Mesenchymal stem cell (in vitro differentiated cells and primary cell): Measurements from ENCODE around the gene POLRMT.
"Not testable (repeated sequence)": the region's sequence is repeated elsewhere in the genome, so short reads cannot be mapped to it uniquely, and the experiment has no call there.

ENCODE experiments used
- DNase-seq: peaks from one replicate; pipeline ENCODE4 v3.0.0-alpha.2; 2013
- H2AFZ ChIP-seq: one replicate; pipeline ENCODE4 v1.6.1; 2013; ENCODE audit warnings: low read depth, mild to moderate bottlenecking, control low read depth, inconsistent platforms, low read length, moderate library complexity
- H2AK5ac ChIP-seq: 2 replicates; pipeline ENCODE4 v1.6.1; 2013; ENCODE audit warnings: low read length, moderate library complexity, mild to moderate bottlenecking, inconsistent platforms; ENCODE audit not compliant: severe bottlenecking
- H2BK120ac ChIP-seq: one replicate; pipeline ENCODE4 v1.6.1; 2013; ENCODE audit warnings: low read depth, mild to moderate bottlenecking, inconsistent platforms, low read length, moderate library complexity
- H2BK12ac ChIP-seq, 2 experiments: one replicate each; pipeline ENCODE4 v1.6.1; 2013; ENCODE audit warnings: inconsistent platforms in 2 of 2, low read length in 2 of 2, mild to moderate bottlenecking in 2 of 2, moderate library complexity in 2 of 2, control low read depth in 1 of 2
- H2BK15ac ChIP-seq: one replicate; pipeline ENCODE4 v1.6.1; 2013; ENCODE audit warnings: mild to moderate bottlenecking, low read depth, inconsistent platforms; ENCODE audit not compliant: poor library complexity, severe bottlenecking
- H2BK5ac ChIP-seq: 2 replicates; pipeline ENCODE4 v1.6.1; 2013; ENCODE audit warnings: low read depth, mild to moderate bottlenecking, low read length, control low read depth, inconsistent platforms; ENCODE audit not compliant: poor library complexity, severe bottlenecking
- H3K14ac ChIP-seq, 2 experiments: one replicate each; pipeline ENCODE4 v1.6.1; 2013; ENCODE audit warnings: inconsistent platforms in 2 of 2, low read length in 2 of 2, control low read depth in 1 of 2, mild to moderate bottlenecking in 1 of 2, moderate library complexity in 1 of 2
- H3K18ac ChIP-seq, 2 experiments: one replicate each; pipeline ENCODE4 v1.6.1; 2013; ENCODE audit warnings: inconsistent platforms in 2 of 2, low read length in 2 of 2, control low read depth in 1 of 2, low read depth in 1 of 2, mild to moderate bottlenecking in 1 of 2
- H3K23ac ChIP-seq, 2 experiments: one replicate each; pipeline ENCODE4 v1.6.1; 2013; ENCODE audit warnings: inconsistent platforms in 2 of 2, low read length in 2 of 2, mild to moderate bottlenecking in 2 of 2, moderate library complexity in 2 of 2, control low read depth in 1 of 2
- H3K27ac ChIP-seq: 2 replicates; pipeline ENCODE4 v1.5.1; 2013; ENCODE audit warnings: mild to moderate bottlenecking, moderate library complexity, low read length, control low read depth, inconsistent platforms; ENCODE audit not compliant: poor library complexity, severe bottlenecking
- H3K27me3 ChIP-seq, 2 experiments: 2 replicates each; pipeline versions ENCODE4 v1.6.1 to v1.7.0; 2013; ENCODE audit warnings: low read length in 2 of 2, mild to moderate bottlenecking in 2 of 2, moderate library complexity in 2 of 2, control low read depth in 1 of 2, inconsistent platforms in 1 of 2; ENCODE audit not compliant: control insufficient read depth in 1 of 2, insufficient read depth in 1 of 2
- H3K36me3 ChIP-seq, 2 experiments: 2 replicates each; pipeline versions ENCODE4 v1.6.1 to v1.7.0; 2013; ENCODE audit warnings: low read length in 2 of 2, control low read depth in 1 of 2, inconsistent platforms in 1 of 2, low read depth in 1 of 2, mild to moderate bottlenecking in 1 of 2; ENCODE audit not compliant: insufficient read depth in 2 of 2, control insufficient read depth in 1 of 2
- H3K4ac ChIP-seq, 2 experiments: one replicate each; pipeline ENCODE4 v1.6.1; 2013; ENCODE audit warnings: inconsistent platforms in 2 of 2, low read length in 2 of 2, mild to moderate bottlenecking in 2 of 2, moderate library complexity in 2 of 2, control low read depth in 1 of 2, low read depth in 1 of 2
- H3K4me1 ChIP-seq: 2 replicates; pipeline ENCODE4 v1.6.1; 2013; ENCODE audit warnings: low read depth, low read length, control low read depth; ENCODE audit not compliant: control insufficient read depth, insufficient read depth
- H3K4me2 ChIP-seq: 2 replicates; pipeline ENCODE4 v1.6.1; 2013; ENCODE audit warnings: low read length, mild to moderate bottlenecking, inconsistent platforms; ENCODE audit not compliant: poor library complexity, severe bottlenecking
- H3K4me3 ChIP-seq, 2 experiments: 2 replicates each; pipeline versions ENCODE4 v1.5.1 to v1.7.0; 2013; ENCODE audit warnings: low read length in 2 of 2, mild to moderate bottlenecking in 2 of 2, control low read depth in 1 of 2, low read depth in 1 of 2; ENCODE audit not compliant: insufficient read depth in 1 of 2
- H3K79me1 ChIP-seq: replicated peaks from 2 replicates; pipeline ENCODE4 v1.6.1; 2013; ENCODE audit warnings: mild to moderate bottlenecking, control low read depth, low read length, inconsistent platforms; ENCODE audit not compliant: poor library complexity, severe bottlenecking
- H3K9ac ChIP-seq: 2 replicates; pipeline ENCODE4 v1.7.0; 2013; ENCODE audit warnings: mild to moderate bottlenecking, low read length, moderate library complexity
- H3K9me3 ChIP-seq: 2 replicates; pipeline ENCODE4 v1.7.0; 2013; ENCODE audit warnings: mild to moderate bottlenecking, low read length; ENCODE audit not compliant: control insufficient read depth
- H4K8ac ChIP-seq: one replicate; pipeline ENCODE4 v1.6.1; 2013; ENCODE audit warnings: inconsistent platforms, mild to moderate bottlenecking, low read length, moderate library complexity
- H4K91ac ChIP-seq: one replicate; pipeline ENCODE4 v1.6.1; 2013; ENCODE audit warnings: mild to moderate bottlenecking, low read length, inconsistent platforms
- WGBS: methylation state at CpG from one replicate; pipeline ENCODE4 v1.1.7; 2013; ENCODE audit warnings: mixed read lengths; 5-methylcytosine and 5-hydroxymethylcytosine counted together

Gene POLRMT

GRCh38 chr19:622666-623065 lies 10.7 kb downstream of the POLRMT start:
- DNase-seq, result no peak

GRCh38 chr19:621819-622218 lies 11.5 kb downstream of the POLRMT start:
- no peak overlapping the region for H2AK5ac ChIP-seq

More at GRCh38 chr19:622666-623065, 10.7 kb downstream of the POLRMT start:
- no peak overlapping the region for H3K4ac ChIP-seq
- peaks cover 37 to 69% of the 10 kb centered on the region in 2 experiments for H3K36me3 ChIP-seq
- peaks cover 27% of the 10 kb centered on the region for H3K4me1 ChIP-seq
- H4K8ac ChIP-seq, result no peak overlapping the region
- no peak overlapping the region for H2BK12ac ChIP-seq
- peaks cover 18% of the 10 kb centered on the region for H3K79me1 ChIP-seq
- no peaks in the 10 kb centered on the region for H3K9me3 ChIP-seq
- no peak overlapping the region for H2BK5ac ChIP-seq
- H2BK15ac ChIP-seq, result no peak overlapping the region
- H3K9ac ChIP-seq, result no peak overlapping the region
- no peak overlapping the region for H2AFZ ChIP-seq
- H4K91ac ChIP-seq, result no peak overlapping the region
- no peak overlapping the region for H2BK120ac ChIP-seq
- H3K27me3 ChIP-seq, result no peaks in the 10 kb centered on the region
- WGBS, result 97% methylated on average over 37 of the region's 37 CpGs
- H3K4me3 ChIP-seq, result no peak overlapping the region
- H3K18ac ChIP-seq, result no peak overlapping the region
- no peak overlapping the region for H2AK5ac ChIP-seq
- H3K4me2 ChIP-seq, result no peak overlapping the region
- no peak overlapping the region for H3K14ac ChIP-seq
- H3K23ac ChIP-seq, result no peak overlapping the region
- no peak overlapping the region for H3K27ac ChIP-seq

GRCh38 chr19:621191-621590 lies 12.1 kb downstream of the POLRMT start:
- H4K8ac ChIP-seq, DNase-seq, H4K91ac ChIP-seq, H2BK12ac ChIP-seq, H3K23ac ChIP-seq, H3K9me3 ChIP-seq, H3K27ac ChIP-seq, H3K9ac ChIP-seq, H3K14ac ChIP-seq, H3K18ac ChIP-seq, H2BK15ac ChIP-seq, H2AFZ ChIP-seq, H3K27me3 ChIP-seq, H2AK5ac ChIP-seq, H2BK5ac ChIP-seq, H3K4me2 ChIP-seq, H3K4ac ChIP-seq, H2BK120ac ChIP-seq, H3K4me3 ChIP-seq: not testable (repeated sequence)
- 99% methylated on average over 42 of the region's 48 CpGs for WGBS
- Histone ChIP-seq H3K36me3 (peaks cover 37 to 84% of the 10 kb centered on the region in 2 experiments), H3K79me1 (peaks cover 18% of the 10 kb centered on the region), H3K4me1 (peaks cover 28% of the 10 kb centered on the region)

More at GRCh38 chr19:621819-622218, 11.5 kb downstream of the POLRMT start:
- Histone ChIP-seq H3K79me1 (peaks cover 18% of the 10 kb centered on the region), H3K27ac (no peak overlapping the region), H3K23ac (no peak overlapping the region), H2BK12ac (no peak overlapping the region), H3K27me3 (no peaks in the 10 kb centered on the region), H3K9ac (no peak overlapping the region), H3K4me3 (no peak overlapping the region), H3K4me1 (peaks cover 28% of the 10 kb centered on the region), H2AFZ (no peak overlapping the region), H3K9me3 (no peaks in the 10 kb centered on the region), H3K14ac (no peak overlapping the region), H3K36me3 (peaks cover 37 to 78% of the 10 kb centered on the region in 2 experiments), H2BK5ac (no peak overlapping the region), H3K18ac (no peak overlapping the region), H2BK15ac (no peak overlapping the region), H3K4ac (no peak overlapping the region), H4K91ac (no peak overlapping the region), H2BK120ac (no peak overlapping the region), H3K4me2 (no peak overlapping the region), H4K8ac (no peak overlapping the region)
- 97% methylated on average over 24 of the region's 24 CpGs for WGBS
- no peak for DNase-seq

GRCh38 chr19:620166-620862 lies 13.0 kb downstream of the POLRMT start:
- Histone ChIP-seq H3K4me1 (peaks cover 31% of the 10 kb centered on the region), H3K36me3 (peaks cover 33 to 90% of the 10 kb centered on the region in 2 experiments)

More at GRCh38 chr19:620166-620862, 13.0 kb downstream of the POLRMT start:
- no peak overlapping the region for H2BK15ac ChIP-seq
- peaks cover 18% of the 10 kb centered on the region for H3K79me1 ChIP-seq
- H3K18ac ChIP-seq, result no peak overlapping the region
- H3K4me2 ChIP-seq, result no peak overlapping the region
- H3K9ac ChIP-seq, result no peak overlapping the region
- H4K8ac ChIP-seq, result no peak overlapping the region
- no peak overlapping the region for H3K27ac ChIP-seq
- WGBS, result 99% methylated on average over 37 of the region's 51 CpGs
- no peak overlapping the region for H4K91ac ChIP-seq
- no peaks in the 10 kb centered on the region for H3K9me3 ChIP-seq
- H3K27me3 ChIP-seq, result peaks cover 0 to 4% of the 10 kb centered on the region in 2 experiments
- H2AFZ ChIP-seq, result no peak overlapping the region
- no peak for DNase-seq
- H3K14ac ChIP-seq, result no peak overlapping the region
- H2BK5ac ChIP-seq, result no peak overlapping the region
- no peak overlapping the region for H2BK120ac ChIP-seq
- no peak overlapping the region for H2BK12ac ChIP-seq
- no peak overlapping the region for H2AK5ac ChIP-seq
- H3K23ac ChIP-seq, result no peak overlapping the region
- H3K4me3 ChIP-seq, result no peak overlapping the region
- no peak overlapping the region for H3K4ac ChIP-seq
